Psoas muscle (tissue), 8 donors: ENCODE results near the gene TCF12. TPM values are rescaled to one million over a fixed set of nuclear protein-coding genes. Genes with fewer than 3 reads are reported as not detected.
"Not testable (repeated sequence)": the region's sequence is repeated elsewhere in the genome, so short reads cannot be mapped to it uniquely, and the experiment has no call there.

ENCODE experiments used
- ATAC-seq, 4 donors: fragments of 200-7000 bp; cut with Tn5 transposase; one replicate each; pipeline ENCODE4 v1.9.1; 2020; ENCODE audit warnings: moderate library complexity in 3 of 4, mild to moderate bottlenecking in 2 of 4
- DNase-seq, 2 donors: peaks; one replicate each; pipeline ENCODE4 v3.0.0-alpha.2; 2020
- H3K27ac ChIP-seq: fragments of 200-600 bp; one replicate; pipeline ENCODE4 v1.8.0; 2022
- H3K27me3 ChIP-seq, 3 donors: fragments of 200-600 bp in 1 of 3; one replicate each; pipeline versions ENCODE4 v1.6.1 to v1.8.0; 2013 to 2022; ENCODE audit warnings: low read length in 2 of 3, mild to moderate bottlenecking in 2 of 3, moderate library complexity in 1 of 3; ENCODE audit not compliant: insufficient read depth in 3 of 3
- H3K36me3 ChIP-seq, 2 donors: fragments of 200-600 bp in 1 of 2; one replicate each; pipeline versions ENCODE4 v1.6.1 to v1.8.0; 2013 to 2022; ENCODE audit warnings: low read depth in 1 of 2, mild to moderate bottlenecking in 1 of 2, moderate library complexity in 1 of 2; ENCODE audit not compliant: insufficient read depth in 1 of 2
- H3K4me1 ChIP-seq: fragments of 200-600 bp; one replicate; pipeline ENCODE4 v1.8.0; 2022
- H3K4me3 ChIP-seq: fragments of 200-600 bp; one replicate; pipeline ENCODE4 v1.8.0; 2022; ENCODE audit warnings: mild to moderate bottlenecking
- H3K9me3 ChIP-seq: fragments of 200-600 bp; one replicate; pipeline ENCODE4 v1.8.0; 2022
- CTCF ChIP-seq: fragments of 200-600 bp; IDR thresholded peaks from one replicate; pipeline ENCODE4 v1.8.0; 2022; ENCODE audit warnings: antibody characterized with exemption
- WGBS, 3 donors: extraction: QIAGEN DNeasy Blood & Tissue Kit; methylation state at CpG; one replicate each; pipeline versions ENCODE4 v1.1.6 to v1.1.7; 2013; 5-methylcytosine and 5-hydroxymethylcytosine counted together
- intact Hi-C, 2 donors: fragments of 100-400 bp; cut with DNase I; formaldehyde crosslinking; loops; one replicate each; pipeline versions ENCODE4 v1.11.0 to v1.14.2; 2022
- polyA plus RNA-seq, 3 donors: library from polyadenylated mRNA; stranded (reverse); fragments of 200-250 nt; gene quantifications; one replicate each; pipeline ENCODE4 v1.2.3, GENCODE V29; 2013
- total RNA-seq, 4 donors: library from RNA; stranded (reverse); fragmentation: NEBNext Ultra II Directional in 2 of 4; extraction: Animal tissue kit (Norgen Biotek cat#: 25700) in 2 of 4; gene quantifications; one replicate each; pipeline versions ENCODE4 v1.2.1 to v1.2.4, GENCODE V29; 2021 to 2023
- donor health status: healthy with polysubstance abuse.
- donor health status: DM: no; HTN: no; CAD: no; lungs with moderate emphysema.
- donor health status: Bipolar disorder and iron deficiency.
- donor health status: healthy.
- donor health status: DM: yes; HTN: yes; CAD: no.
- donor health status: DM: no; HTN: no; CAD: no.
- donor health status: DM: no; HTN: no; CAD: no.
- donor health status: DM: yes; HTN: yes; CAD: no.

Gene TCF12
- total and polyA plus RNA-seq, 7 donors: 10.5 to 53.1 (median 30.5) TPM

- 68 to 78% (median 75%) methylated on average over 4 of the region's 4 CpGs for WGBS, 3 donors
- H3K4me1 ChIP-seq: peaks cover 38% of the 10 kb centered on the region
- no peak for ATAC-seq
Measured at GRCh38 chr15:57158997-57159668, 240.7 kb downstream of the TCF12 start.

GRCh38 chr15:57159767-57160166 is 241.3 kb downstream of the TCF12 start:
- H3K36me3 ChIP-seq: no peaks in the 10 kb centered on the region
- H3K27me3 ChIP-seq: no peaks in the 10 kb centered on the region
- no peak overlapping the region for H3K27ac ChIP-seq
- no peak overlapping the region for H3K4me3 ChIP-seq
- H3K4me1 ChIP-seq: peaks cover 34% of the 10 kb centered on the region
- intact Hi-C loops: loop anchor here in 1 of 2 donors (5.0 kb wide), 1 partner anchor 38 kb away; no protein-coding TSS in a partner anchor
- ATAC-seq: no peak
- no peak for TF ChIP-seq CTCF
- no peak for DNase-seq
- no peaks in the 10 kb centered on the region for H3K9me3 ChIP-seq

More at GRCh38 chr15:57158997-57159668, 240.7 kb downstream of the TCF12 start:
- intact Hi-C loops: no loop called here
- H3K4me3 ChIP-seq: no peak overlapping the region
- TF ChIP-seq CTCF: no peak
- H3K27ac ChIP-seq: no peak overlapping the region
- H3K9me3 ChIP-seq: no peaks in the 10 kb centered on the region
- no peaks in the 10 kb centered on the region for H3K36me3 ChIP-seq
- DNase-seq: no peak
- H3K27me3 ChIP-seq: no peaks in the 10 kb centered on the region

GRCh38 chr15:57160823-57161560 is 242.5 kb downstream of the TCF12 start:
- no peak overlapping the region for H3K27ac ChIP-seq
- intact Hi-C loops: loop anchor here in 1 of 2 donors (5.0 kb wide), 1 partner anchor 36 kb away; no protein-coding TSS in a partner anchor
- H3K4me1 ChIP-seq: peaks cover 23% of the 10 kb centered on the region
- no peak overlapping the region for H3K4me3 ChIP-seq
- no peaks in the 10 kb centered on the region for H3K36me3 ChIP-seq
- no peak for DNase-seq
- no peak for TF ChIP-seq CTCF
- H3K9me3 ChIP-seq: no peaks in the 10 kb centered on the region
- no peak for ATAC-seq
- 73 to 91% (median 80%) methylated on average over 2 of the region's 2 CpGs for WGBS, 3 donors
- H3K27me3 ChIP-seq: no peaks in the 10 kb centered on the region

GRCh38 chr15:57164251-57164650 is 245.8 kb downstream of the TCF12 start:
- H3K27me3 ChIP-seq, H3K4me1 ChIP-seq, H3K4me3 ChIP-seq, DNase-seq, ATAC-seq, H3K36me3 ChIP-seq, H3K9me3 ChIP-seq, H3K27ac ChIP-seq: not testable (repeated sequence)
- WGBS, 3 donors: 96 to 98% (median 98%) methylated on average over 7 of the region's 7 CpGs
- intact Hi-C loops: loop anchor here (1.0 to 5.0 kb wide), 2 partner anchors 33 to 35 kb away; no protein-coding TSS in a partner anchor

GRCh38 chr15:57165992-57166391 is 247.5 kb downstream of the TCF12 start:
- Histone ChIP-seq H3K4me1 (no peaks in the 10 kb centered on the region), H3K27me3 (no peaks in the 10 kb centered on the region), H3K36me3 (peaks cover 0 to 3% of the 10 kb centered on the region in 2 donors), H3K9me3 (no peaks in the 10 kb centered on the region), H3K4me3 (no peak overlapping the region), H3K27ac (no peak overlapping the region)
- WGBS, 3 donors: 70 to 82% (median 81%) methylated on average over 2 of the region's 2 CpGs
- intact Hi-C loops: no loop called here
- no peak for DNase-seq
- no peak for ATAC-seq
- TF ChIP-seq CTCF: no peak
